H1 (cell line): Measurements from ENCODE around the gene SIK3. TPM values are rescaled to one million over a fixed set of nuclear protein-coding genes. Genes with fewer than 3 reads are reported as not detected.

ENCODE experiments used
- CTCF ChIA-PET: fragments of 300-600 bp; sonication (Branson Sonifier 250); formaldehyde crosslinking; loops from one replicate; lab custom pipeline; 2021; ENCODE audit not compliant: partially characterized antibody; lab: Charles Lee
- POLR2A ChIA-PET: fragments of 300-600 bp; sonication (Branson Sonifier 250); formaldehyde crosslinking; loops from one replicate; lab custom pipeline; 2021; ENCODE audit warnings: inconsistent platforms; ENCODE audit not compliant: partially characterized antibody; lab: Charles Lee
- DNase-seq, 2 experiments: peaks; one replicate each; pipeline versions ENCODE4 v3.0.0 to v3.0.0-alpha.2; 2010 to 2022; ENCODE audit warnings: low spot score in 2 of 2, low read depth in 1 of 2, mixed read lengths in 1 of 2
- FAIRE-seq: peaks from 2 replicates; lab custom pipeline; 2011; peaks lifted over from hg19 to GRCh38; lab: Jason Lieb, UNC
- H2AFZ ChIP-seq: 2 replicates; pipeline ENCODE4 v1.8.1; 2012; ENCODE audit warnings: low read length, inconsistent platforms
- H2AK5ac ChIP-seq: 2 replicates; pipeline ENCODE4 v1.6.1; 2013; ENCODE audit warnings: low read depth, low read length
- H2BK120ac ChIP-seq: replicated peaks from 2 replicates; pipeline ENCODE3; 2013; ENCODE audit warnings: low read depth, low read length, inconsistent platforms
- H2BK12ac ChIP-seq: 2 replicates; pipeline ENCODE4 v1.6.1; 2013; ENCODE audit warnings: low read depth, low read length
- H2BK15ac ChIP-seq: 2 replicates; pipeline ENCODE4 v1.6.1; 2013; ENCODE audit warnings: low read length
- H2BK20ac ChIP-seq: 2 replicates; pipeline ENCODE4 v1.6.1; 2013; ENCODE audit warnings: low read length
- H2BK5ac ChIP-seq: 2 replicates; pipeline ENCODE4 v1.6.1; 2013; ENCODE audit warnings: low read depth, low read length
- H3K14ac ChIP-seq: 2 replicates; pipeline ENCODE4 v1.6.1; 2013; ENCODE audit warnings: inconsistent platforms; ENCODE audit not compliant: insufficient read length
- H3K18ac ChIP-seq: 2 replicates; pipeline ENCODE4 v1.6.1; 2013; ENCODE audit warnings: low read length; ENCODE audit errors: extremely low read depth
- H3K23ac ChIP-seq: 2 replicates; pipeline ENCODE4 v1.6.1; 2013; ENCODE audit warnings: inconsistent platforms; ENCODE audit not compliant: insufficient read length
- H3K23me2 ChIP-seq: 2 replicates; pipeline ENCODE4 v1.6.1; 2013; ENCODE audit warnings: low read depth, low read length
- H3K27ac ChIP-seq: 2 replicates; pipeline ENCODE4 v1.6.1; 2011; ENCODE audit warnings: low read depth, low read length, inconsistent platforms
- H3K27me3 ChIP-seq, 4 experiments: replicated peaks in 1 of 4; 1 replicate in 1 of 4; 2 replicates in 3 of 4; pipeline versions ENCODE4 v1.6.1 to v1.8.1; 2011 to 2013; ENCODE audit warnings: low read length in 3 of 4, mild to moderate bottlenecking in 3 of 4, inconsistent platforms in 2 of 4, mixed read lengths in 2 of 4, moderate library complexity in 1 of 4; ENCODE audit not compliant: control insufficient read depth in 3 of 4, insufficient read depth in 3 of 4; ENCODE audit errors: extremely low read depth in 1 of 4
- H3K36me3 ChIP-seq, 4 experiments: 2 replicates each; pipeline versions ENCODE4 v1.6.1 to v1.8.1; 2011 to 2013; ENCODE audit warnings: mild to moderate bottlenecking in 4 of 4, low read length in 3 of 4, moderate library complexity in 2 of 4, control low read depth in 1 of 4, inconsistent platforms in 1 of 4; ENCODE audit not compliant: insufficient read depth in 4 of 4, control insufficient read depth in 2 of 4
- H3K4ac ChIP-seq: replicated peaks from 2 replicates; pipeline ENCODE3; 2013; ENCODE audit warnings: low read length, low read depth, mixed read lengths, inconsistent platforms; ENCODE audit not compliant: insufficient read length
- H3K4me1 ChIP-seq, 4 experiments: replicated peaks in 1 of 4; 1 replicate in 1 of 4; 2 replicates in 3 of 4; pipeline versions ENCODE4 v1.6.1 to v1.8.1; 2011 to 2013; ENCODE audit warnings: low read length in 3 of 4, inconsistent platforms in 2 of 4, mixed read lengths in 1 of 4; ENCODE audit not compliant: insufficient read depth in 4 of 4, control insufficient read depth in 3 of 4
- H3K4me2 ChIP-seq, 2 experiments: 2 replicates each; pipeline versions ENCODE4 v1.6.1 to v1.8.1; 2011 to 2013; ENCODE audit warnings: low read depth in 2 of 2, low read length in 2 of 2, control low read depth in 1 of 2, inconsistent platforms in 1 of 2, mild to moderate bottlenecking in 1 of 2; ENCODE audit not compliant: insufficient read depth in 1 of 2
- H3K4me3 ChIP-seq, 4 experiments: fragments of 200-600, 300-600 bp in 1 of 4; sonication (generic), shearing (Covaris generic), sonication (Bioruptor Twin) in 1 of 4; 2 replicates each; pipeline versions ENCODE4 v1.5.1 to v1.8.1; 2011 to 2016; ENCODE audit warnings: low read length in 4 of 4, low read depth in 3 of 4, control low read depth in 2 of 4, inconsistent platforms in 2 of 4, mild to moderate bottlenecking in 2 of 4, mixed read lengths in 1 of 4, moderate library complexity in 1 of 4; ENCODE audit not compliant: insufficient read depth in 2 of 4; ENCODE audit errors: extremely low read depth in 1 of 4
- H3K56ac ChIP-seq: replicated peaks from 2 replicates; pipeline ENCODE3; 2013; ENCODE audit warnings: low read depth, mild to moderate bottlenecking, mixed read lengths, low read length, inconsistent platforms; ENCODE audit not compliant: insufficient read length
- H3K79me1 ChIP-seq: 2 replicates; pipeline ENCODE4 v1.6.1; 2013; ENCODE audit warnings: low read depth, low read length, control low read depth
- H3K79me2 ChIP-seq, 2 experiments: 2 replicates each; pipeline versions ENCODE4 v1.6.1 to v1.8.1; 2012 to 2013; ENCODE audit warnings: low read length in 2 of 2, mild to moderate bottlenecking in 2 of 2, inconsistent platforms in 1 of 2; ENCODE audit not compliant: insufficient read depth in 2 of 2, control insufficient read depth in 1 of 2
- H3K9ac ChIP-seq, 4 experiments: replicated peaks in 1 of 4; 1 replicate in 1 of 4; 2 replicates in 3 of 4; pipeline versions ENCODE4 v1.6.1 to v1.8.1; 2011 to 2013; ENCODE audit warnings: low read depth in 3 of 4, low read length in 3 of 4, control low read depth in 2 of 4, mild to moderate bottlenecking in 2 of 4, moderate library complexity in 2 of 4, inconsistent platforms in 1 of 4; ENCODE audit errors: extremely low read depth in 1 of 4
- H3K9me3 ChIP-seq, 2 experiments: 2 replicates each; pipeline versions ENCODE4 v1.6.1 to v1.8.1; 2012 to 2013; ENCODE audit warnings: mild to moderate bottlenecking in 2 of 2, moderate library complexity in 2 of 2, control low read depth in 1 of 2, inconsistent platforms in 1 of 2, low read depth in 1 of 2, low read length in 1 of 2, mixed read lengths in 1 of 2; ENCODE audit not compliant: insufficient read depth in 2 of 2
- H4K20me1 ChIP-seq, 2 experiments: replicated peaks in 1 of 2; 2 replicates each; pipeline versions ENCODE3 to v1.8.1; 2011 to 2013; ENCODE audit warnings: inconsistent platforms in 2 of 2, low read length in 2 of 2, mild to moderate bottlenecking in 1 of 2; ENCODE audit not compliant: insufficient read depth in 2 of 2, control insufficient read depth in 1 of 2
- H4K5ac ChIP-seq: 2 replicates; pipeline ENCODE4 v1.6.1; 2013; ENCODE audit warnings: low read length, low read depth, mixed read lengths, inconsistent platforms; ENCODE audit not compliant: insufficient read length
- H4K8ac ChIP-seq: 2 replicates; pipeline ENCODE4 v1.8.0; 2013; ENCODE audit warnings: mild to moderate bottlenecking, moderate library complexity, low read length, inconsistent platforms; ENCODE audit not compliant: insufficient read depth; ENCODE audit errors: extremely low read depth
- H4K91ac ChIP-seq: replicated peaks from 2 replicates; pipeline ENCODE3; 2013; ENCODE audit warnings: low read length, mixed read lengths, inconsistent platforms; ENCODE audit not compliant: insufficient read length
- CEBPB ChIP-seq: IDR thresholded peaks from 2 replicates; pipeline ENCODE4 v1.6.1; 2012; ENCODE audit warnings: low read depth, low read length
- WGBS, 2 experiments: shearing (Covaris generic) in 1 of 2; methylation state at CpG; one replicate each; pipeline versions ENCODE4 v1.1.6 to v1.1.7; 2013 to 2015; ENCODE audit warnings: low lambda C conversion rate in 2 of 2, mixed read lengths in 2 of 2, inconsistent platforms in 1 of 2, low coverage in 1 of 2, missing lambda C conversion rate in 1 of 2; ENCODE audit not compliant: insufficient replicate concordance in 2 of 2, insufficient coverage in 1 of 2, insufficient read length in 1 of 2; ENCODE audit errors: extremely low coverage in 1 of 2, missing lambda C conversion rate in 1 of 2; 5-methylcytosine and 5-hydroxymethylcytosine counted together
- polyA plus RNA-seq, 7 experiments: library from polyadenylated mRNA; depleted of rRNA in 3 of 7; stranded (reverse) in 5 of 7; unstranded in 2 of 7; fragments of >200 nt in 5 of 7; fragments of 200-250 nt in 2 of 7; gene quantifications; 1 replicate in 5 of 7; 2 replicates in 1 of 7; 4 replicates in 1 of 7; pipeline versions ENCODE4 v1.2.1 to v1.2.3, GENCODE V29; 2011 to 2013; ENCODE audit warnings: missing spikeins in 2 of 7, mixed read lengths in 2 of 7
- total RNA-seq: library from RNA; stranded (reverse); fragmentation: NEBNext Ultra II Directional; extraction: Animal tissue kit (Norgen Biotek cat#: 25700); gene quantifications from 2 replicates; pipeline ENCODE4 v1.2.1, GENCODE V29; 2021

SIK3 gene
- total and polyA plus RNA-seq, 2 of the 8 experiments (the other 6 are each of a cell fraction or from before 2014, with no cell fraction given) = 19.9 to 32.1 TPM

DNA sequence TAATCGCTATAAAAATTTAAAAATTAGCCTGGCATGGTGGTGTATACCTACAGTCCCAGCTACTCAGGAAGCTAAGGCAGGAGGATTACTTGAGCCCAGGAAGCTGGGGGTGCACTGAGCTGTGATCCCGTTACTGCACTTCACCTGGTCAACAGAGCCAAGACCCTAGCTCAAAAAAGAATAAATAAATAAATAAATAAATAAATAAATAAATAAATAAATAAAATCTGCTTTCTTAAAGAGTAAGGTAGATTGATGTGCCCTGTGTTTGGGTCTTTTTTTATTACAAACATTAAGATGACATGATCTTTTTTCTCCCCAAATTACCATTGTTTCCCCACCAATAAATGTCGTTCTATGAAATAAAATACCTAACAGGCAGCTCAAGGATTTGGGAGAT is 146.5 kb downstream of the SIK3 start:
- no peak overlapping the region for H4K91ac ChIP-seq
- ChIA-PET CTCF (no interaction called here), POLR2A (interaction anchor here (0.6 kb wide), 1 partner anchor 19 kb away, joined by 3 read pairs; no protein-coding TSS in a partner anchor)
- no peak overlapping the region for H2BK20ac ChIP-seq
- DNase-seq = no peak
- H3K4ac ChIP-seq = no peak overlapping the region
- H2BK12ac ChIP-seq = no peak overlapping the region
- no peaks in the 10 kb centered on the region for H3K27me3 ChIP-seq
- H2BK120ac ChIP-seq = no peak overlapping the region
- no peaks in the 10 kb centered on the region for H3K79me2 ChIP-seq
- H4K5ac ChIP-seq = no peak overlapping the region
- no peak overlapping the region for H3K4me2 ChIP-seq
- H2BK5ac ChIP-seq = no peak overlapping the region
- H3K36me3 ChIP-seq = peaks cover 0 to 3% (median 1%) of the 10 kb centered on the region in 4 experiments; a peak in 3 of 8 replicates
- no peak overlapping the region for H3K9ac ChIP-seq
- H3K9me3 ChIP-seq = no peaks in the 10 kb centered on the region
- H3K79me1 ChIP-seq = no peaks in the 10 kb centered on the region
- no peak overlapping the region for H3K56ac ChIP-seq
- H2AFZ ChIP-seq = no peak overlapping the region
- H3K18ac ChIP-seq = no peak overlapping the region
- H3K23me2 ChIP-seq = no peaks in the 10 kb centered on the region
- H4K20me1 ChIP-seq = peaks cover 0 to 4% of the 10 kb centered on the region in 2 experiments
- H3K27ac ChIP-seq = no peak overlapping the region
- H3K4me1 ChIP-seq = peaks cover 0 to 4% (median 3%) of the 10 kb centered on the region in 4 experiments; a peak in 6 of 7 replicates
- H4K8ac ChIP-seq = no peak overlapping the region
- H3K14ac ChIP-seq = no peak overlapping the region
- no peak overlapping the region for H3K4me3 ChIP-seq
- FAIRE-seq = no peak
- no peak overlapping the region for H3K23ac ChIP-seq
- no peak overlapping the region for H2AK5ac ChIP-seq
- no peak overlapping the region for H2BK15ac ChIP-seq
- TF ChIP-seq CEBPB = no peak
- WGBS, 2 experiments = 85% methylated on average over 3 of the region's 3 CpGs; no CpG with 5 or more reads in 1 of the 2 experiments
